Natural killer cell treated with Interleukin-12 subunit alpha and Interleukin-12 subunit beta and Interleukin-15 and Interleukin-18, amount 100 ng/mL, for 72 hours (primary cell): Measurements from ENCODE around the gene ALX4. TPM values are rescaled to one million over a fixed set of nuclear protein-coding genes. Genes with fewer than 3 reads are reported as not detected.

Experiments used
- ATAC-seq, 2 donors: fragments of 150-1000 bp; cut with Tn5 transposase in 1 of 2; sonication (Bioruptor Pico), chemical (Tn5 transposase) in 1 of 2; 2 replicates each; pipeline ENCODE4 v1.10.0; 2021
- DNase-seq: peaks from one replicate; pipeline ENCODE4 v3.0.0; 2022; ENCODE audit warnings: low spot score
- H3K27ac Mint-ChIP-seq, 2 donors: 1 replicate in 1 of 2; 2 replicates in 1 of 2; pipeline ENCODE4 v1.8.0; 2022; ENCODE audit warnings: mixed read lengths in 2 of 2, mild to moderate bottlenecking in 1 of 2, moderate library complexity in 1 of 2
- H3K27me3 Mint-ChIP-seq, 2 donors: 1 replicate in 1 of 2; 2 replicates in 1 of 2; pipeline ENCODE4 v1.8.0; 2022; ENCODE audit warnings: mixed read lengths in 2 of 2
- H3K36me3 Mint-ChIP-seq: one replicate; pipeline ENCODE4 v1.8.0; 2022; ENCODE audit warnings: mixed read lengths
- H3K4me1 Mint-ChIP-seq, 2 donors: 1 replicate in 1 of 2; 2 replicates in 1 of 2; pipeline ENCODE4 v1.8.0; 2022; ENCODE audit warnings: low read depth in 2 of 2, mixed read lengths in 2 of 2, mild to moderate bottlenecking in 1 of 2
- H3K4me3 Mint-ChIP-seq: one replicate; pipeline ENCODE4 v1.8.0; 2022; ENCODE audit warnings: mixed read lengths
- H3K9me3 Mint-ChIP-seq: 2 replicates; pipeline ENCODE4 v1.8.0; 2022; ENCODE audit warnings: mixed read lengths
- total RNA-seq, 2 donors: library from RNA; stranded (reverse); gene quantifications; one replicate each; pipeline ENCODE4 v1.2.3, GENCODE V29; 2022

ALX4 gene
- total RNA-seq, 2 donors from 2014 or later, result not detected

- Mint-ChIP-seq H3K4me3 (peak overlapping the region; percentile 89), H3K36me3 (no peaks in the 10 kb centered on the region), H3K27me3 (peaks cover 61 to 73% of the 10 kb centered on the region in 2 donors), H3K9me3 (no peaks in the 10 kb centered on the region), H3K4me1 (peaks cover 14 to 17% of the 10 kb centered on the region in 2 donors), H3K27ac (no peak overlapping the region)
- DNase-seq (no peak), ATAC-seq (no peak)
Observed at GRCh38 chr11:44306918-44307244, 3.1 kb downstream of the ALX4 start.

- Mint-ChIP-seq H3K27me3 (peaks cover 55 to 67% of the 10 kb centered on the region in 2 donors), H3K4me3 (peak overlapping the region; percentile 89), H3K27ac (no peak overlapping the region)
Observed at GRCh38 chr11:44306052-44306917, 3.7 kb downstream of the ALX4 start.

GRCh38 chr11:44305470-44306051, 4.4 kb downstream of the ALX4 start:
- Mint-ChIP-seq H3K9me3 (no peaks in the 10 kb centered on the region), H3K36me3 (no peaks in the 10 kb centered on the region), H3K4me1 (peaks cover 14 to 17% of the 10 kb centered on the region in 2 donors), H3K4me3 (peak overlapping the region; percentile 89), H3K27me3 (peaks cover 49 to 62% of the 10 kb centered on the region in 2 donors), H3K27ac (peak overlapping the region in 1 of 2 donors; percentile 22)
- DNase-seq, result peak; percentile 65
- ATAC-seq, result peak; percentile 39 to 65

More at GRCh38 chr11:44306052-44306917, 3.7 kb downstream of the ALX4 start:
- DNase-seq (no peak), ATAC-seq (no peak)
- H3K9me3 Mint-ChIP-seq, result no peaks in the 10 kb centered on the region
- no peaks in the 10 kb centered on the region for H3K36me3 Mint-ChIP-seq
- H3K4me1 Mint-ChIP-seq, result peaks cover 14 to 17% of the 10 kb centered on the region in 2 donors

GRCh38 chr11:44305026-44305469, 4.9 kb downstream of the ALX4 start:
- no peaks in the 10 kb centered on the region for H3K9me3 Mint-ChIP-seq
- H3K4me3 Mint-ChIP-seq, result peak overlapping the region; percentile 89
- no peak for DNase-seq
- no peaks in the 10 kb centered on the region for H3K36me3 Mint-ChIP-seq
- peaks cover 14 to 17% of the 10 kb centered on the region in 2 donors for H3K4me1 Mint-ChIP-seq
- H3K27me3 Mint-ChIP-seq, result peaks cover 49 to 65% of the 10 kb centered on the region in 2 donors
- peak overlapping the region in 1 of 2 donors; percentile 22 for H3K27ac Mint-ChIP-seq
- ATAC-seq, result no peak

- Mint-ChIP-seq H3K9me3 (no peaks in the 10 kb centered on the region), H3K4me3 (peak overlapping the region; percentile 89), H3K27me3 (peaks cover 51 to 71% of the 10 kb centered on the region in 2 donors), H3K27ac (peak overlapping the region in 1 of 2 donors; percentile 22), H3K4me1 (peaks cover 14 to 17% of the 10 kb centered on the region in 2 donors), H3K36me3 (no peaks in the 10 kb centered on the region)
- DNase-seq (no peak), ATAC-seq (peak in 1 of 2 donors; percentile 6)
Observed at GRCh38 chr11:44304091-44305025, 5.6 kb downstream of the ALX4 start.

GRCh38 chr11:44303401-44303938, 6.5 kb downstream of the ALX4 start:
- Mint-ChIP-seq H3K4me1 (peaks cover 14 to 17% of the 10 kb centered on the region in 2 donors), H3K9me3 (no peaks in the 10 kb centered on the region), H3K4me3 (no peak overlapping the region), H3K36me3 (no peaks in the 10 kb centered on the region), H3K27ac (no peak overlapping the region), H3K27me3 (peaks cover 48 to 69% of the 10 kb centered on the region in 2 donors)
- DNase-seq (no peak), ATAC-seq (no peak)

- peaks cover 38 to 52% of the 10 kb centered on the region in 2 donors for H3K27me3 Mint-ChIP-seq
- no peak for ATAC-seq
- H3K9me3 Mint-ChIP-seq, result no peaks in the 10 kb centered on the region
- no peak overlapping the region for H3K27ac Mint-ChIP-seq
- no peak overlapping the region for H3K4me3 Mint-ChIP-seq
- H3K36me3 Mint-ChIP-seq, result no peaks in the 10 kb centered on the region
- peaks cover 14 to 15% of the 10 kb centered on the region in 2 donors for H3K4me1 Mint-ChIP-seq
- DNase-seq, result no peak
Observed at GRCh38 chr11:44301564-44302271, 8.2 kb downstream of the ALX4 start.

- DNase-seq, result no peak
- Mint-ChIP-seq H3K27me3 (peaks cover 35 to 45% of the 10 kb centered on the region in 2 donors), H3K4me1 (peaks cover 8 to 13% of the 10 kb centered on the region in 2 donors), H3K36me3 (no peaks in the 10 kb centered on the region), H3K9me3 (no peaks in the 10 kb centered on the region), H3K27ac (no peak overlapping the region), H3K4me3 (no peak overlapping the region)
- ATAC-seq, result no peak
Observed at GRCh38 chr11:44300844-44301563, 8.9 kb downstream of the ALX4 start.

- ATAC-seq (no peak), DNase-seq (no peak)
- H3K4me1 Mint-ChIP-seq, result no peaks in the 10 kb centered on the region
- H3K4me3 Mint-ChIP-seq, result no peak overlapping the region
- H3K27me3 Mint-ChIP-seq, result peaks cover 20 to 30% of the 10 kb centered on the region in 2 donors
- no peaks in the 10 kb centered on the region for H3K9me3 Mint-ChIP-seq
- no peaks in the 10 kb centered on the region for H3K36me3 Mint-ChIP-seq
- H3K27ac Mint-ChIP-seq, result no peak overlapping the region
Observed at GRCh38 chr11:44298862-44299261, 11.1 kb downstream of the ALX4 start.

- Mint-ChIP-seq H3K27me3 (peaks cover 0 to 3% of the 10 kb centered on the region in 2 donors), H3K4me1 (peaks cover 0 to 4% of the 10 kb centered on the region in 2 donors), H3K4me3 (no peak overlapping the region), H3K9me3 (no peaks in the 10 kb centered on the region), H3K27ac (no peak overlapping the region), H3K36me3 (no peaks in the 10 kb centered on the region)
- ATAC-seq (no peak), DNase-seq (no peak)
Observed at GRCh38 chr11:44290208-44290607, 19.7 kb downstream of the ALX4 start.

- H3K9me3 Mint-ChIP-seq, result no peaks in the 10 kb centered on the region
- H3K36me3 Mint-ChIP-seq, result no peaks in the 10 kb centered on the region
- peaks cover 0 to 3% of the 10 kb centered on the region in 2 donors for H3K27me3 Mint-ChIP-seq
- no peak for DNase-seq
- H3K4me3 Mint-ChIP-seq, result no peak overlapping the region
- H3K4me1 Mint-ChIP-seq, result peaks cover 0 to 4% of the 10 kb centered on the region in 2 donors
- H3K27ac Mint-ChIP-seq, result no peak overlapping the region
- ATAC-seq, result no peak
Observed at GRCh38 chr11:44288133-44288526, 21.8 kb downstream of the ALX4 start.

GRCh38 chr11:44286911-44287310, 23.0 kb downstream of the ALX4 start:
- Mint-ChIP-seq H3K27me3 (peaks cover 0 to 3% of the 10 kb centered on the region in 2 donors), H3K36me3 (no peaks in the 10 kb centered on the region), H3K9me3 (no peaks in the 10 kb centered on the region), H3K27ac (no peak overlapping the region), H3K4me3 (no peak overlapping the region), H3K4me1 (peaks cover 0 to 4% of the 10 kb centered on the region in 2 donors)
- DNase-seq (no peak), ATAC-seq (no peak)
